CD4-positive, alpha-beta T cell treated with Interleukin-6 at 100 ng/mL for 8 hours (primary cell): Measurements from ENCODE around the gene DCHS1.

Experiments used
- DNase-seq: peaks from one replicate; pipeline ENCODE4 v3.0.0-alpha.2; 2020; ENCODE audit warnings: mixed read lengths, low spot score

DCHS1 gene

DNA sequence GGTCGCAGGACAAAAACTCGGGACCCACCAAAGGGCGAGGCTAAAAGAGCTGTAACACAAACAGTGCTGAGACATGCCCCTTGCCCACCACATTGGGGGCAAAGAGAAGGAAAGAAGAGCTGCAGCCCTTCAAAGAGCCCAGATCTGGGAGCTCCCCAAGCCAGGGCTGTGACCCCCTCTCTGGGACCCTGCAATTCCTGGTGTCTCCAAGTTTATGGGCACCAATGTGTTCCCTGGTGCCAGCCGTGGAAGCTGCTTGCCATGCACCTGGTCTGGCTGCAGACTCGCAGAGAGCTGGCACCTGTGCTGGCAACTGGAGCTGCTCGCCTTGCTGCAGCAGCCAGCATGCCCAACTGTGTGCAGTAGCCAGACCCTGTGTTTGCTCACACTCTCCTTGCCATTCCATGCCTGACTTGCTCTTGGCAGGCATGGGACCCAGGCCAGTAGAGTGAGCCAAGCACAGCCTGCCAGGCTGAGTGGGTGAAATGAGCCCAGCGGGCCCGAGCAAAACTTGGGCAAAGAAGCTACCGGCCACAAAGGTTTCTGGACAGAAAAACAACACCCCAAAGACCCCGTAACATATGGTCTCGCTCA is 68.2 kb downstream of the DCHS1 start:
- no peak for DNase-seq

GRCh38 chr11:6586434-6587359 is 68.9 kb downstream of the DCHS1 start:
- DNase-seq = no peak

DNA sequence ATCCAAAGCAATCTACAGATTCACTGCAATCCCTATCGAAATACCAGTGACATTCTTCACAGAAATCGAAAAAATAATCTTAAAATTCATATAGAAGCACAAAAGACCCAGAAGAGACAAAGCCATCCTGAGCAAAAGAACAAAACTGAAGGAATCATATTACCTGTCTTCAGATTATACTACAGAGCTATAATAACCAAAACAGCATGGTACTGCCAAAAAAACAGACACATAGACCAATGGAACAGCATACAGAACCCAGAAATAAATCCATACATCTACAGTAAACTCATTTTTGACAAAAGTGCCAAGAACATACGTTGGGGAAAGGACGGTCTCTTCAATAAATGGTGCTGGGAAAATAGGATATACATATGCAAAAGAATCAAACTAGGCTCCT is 71.1 kb downstream of the DCHS1 start:
- no peak for DNase-seq

- no peak for DNase-seq
These were observed 72.0 kb downstream of the DCHS1 start for GRCh38 chr11:6583584-6583983.

GRCh38 chr11:6579681-6580080 is 75.9 kb downstream of the DCHS1 start:
- DNase-seq = no peak

DNA sequence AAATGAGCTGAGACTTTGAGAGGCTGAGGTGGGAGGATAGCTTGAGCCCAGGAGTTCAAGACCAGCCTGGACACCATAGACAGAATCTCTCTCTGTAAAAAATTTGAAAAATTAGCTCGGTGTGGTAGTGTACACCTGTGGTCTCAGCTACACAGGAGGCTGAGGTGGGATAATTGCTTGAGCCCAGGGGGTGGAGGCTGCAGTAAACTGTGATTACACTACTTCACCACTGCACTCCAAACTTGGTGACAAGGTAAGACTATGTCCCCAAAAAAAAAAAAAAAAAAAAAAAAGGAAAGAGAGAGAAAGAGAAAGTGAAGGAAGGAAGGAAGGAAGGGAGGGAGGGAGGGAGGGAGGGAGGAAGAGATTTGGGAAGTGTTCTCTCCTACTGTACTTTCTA is 77.5 kb downstream of the DCHS1 start:
- DNase-seq = no peak

GRCh38 chr11:6576471-6577373 is 78.9 kb downstream of the DCHS1 start:
- no peak for DNase-seq

DNA sequence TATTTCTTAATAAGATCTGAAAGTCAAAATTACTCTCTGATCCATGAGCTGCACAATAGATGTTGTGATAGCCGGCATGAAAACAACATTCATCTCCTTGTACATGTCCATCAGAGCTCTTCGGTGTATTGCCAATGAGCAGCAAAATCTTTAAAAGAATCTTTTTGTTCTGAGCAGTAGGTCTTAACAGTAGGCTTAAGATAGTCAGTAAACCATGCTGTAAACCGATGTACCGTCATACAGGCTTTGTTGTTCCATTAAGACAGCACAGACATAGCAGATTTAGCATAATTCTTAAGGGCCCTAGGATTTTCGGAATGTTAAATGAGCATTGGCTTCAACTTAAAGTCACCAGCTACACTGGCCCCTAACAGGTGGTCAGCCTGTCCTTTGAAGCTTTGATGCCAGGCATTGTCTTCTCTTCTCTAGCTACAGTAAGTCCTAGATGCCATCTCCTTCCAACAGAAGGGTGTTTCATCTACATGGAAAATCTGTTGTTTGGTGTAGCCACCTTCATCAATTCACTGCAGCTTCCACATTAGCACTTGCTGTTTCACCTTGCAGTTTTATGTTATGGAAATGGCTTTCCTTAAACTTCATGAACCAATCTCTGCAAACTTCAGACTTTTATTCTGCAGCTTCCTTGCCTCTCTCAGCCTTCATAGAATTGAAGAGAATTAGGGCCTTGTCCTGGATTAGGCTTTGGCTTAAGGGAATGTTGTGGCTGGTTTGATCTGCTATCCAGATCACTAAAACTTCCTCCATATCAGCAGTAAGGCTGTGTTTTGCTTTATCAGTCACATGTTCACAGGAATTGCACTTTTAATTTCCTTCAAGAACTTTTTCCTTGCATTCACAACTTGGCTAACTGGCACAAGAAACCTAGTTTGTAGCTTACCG is 80.5 kb downstream of the DCHS1 start:
- no peak for DNase-seq

DNA sequence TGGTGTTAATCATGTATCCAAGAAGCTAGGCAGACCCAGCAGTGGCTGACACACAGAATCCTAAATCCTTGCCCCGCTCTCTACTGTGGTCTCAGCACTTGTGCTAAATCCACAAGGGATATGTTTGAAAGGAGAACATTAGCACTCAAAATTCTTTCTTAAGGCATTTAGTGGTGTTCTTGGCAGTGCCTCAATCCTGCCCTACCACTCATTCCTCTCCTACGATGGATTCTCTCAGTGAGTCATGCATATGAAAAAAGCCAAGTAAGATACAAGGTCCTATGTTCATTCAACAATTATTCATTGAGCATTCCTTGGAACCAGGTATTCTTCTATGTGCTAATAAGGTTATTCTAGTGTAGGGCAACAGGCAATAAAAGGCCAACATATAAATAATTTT is 83.4 kb downstream of the DCHS1 start:
- no peak for DNase-seq

GRCh38 chr11:6571434-6572008 is 84.1 kb downstream of the DCHS1 start:
- DNase-seq = no peak
